Measurements from ENCODE around the gene NDST3. TPM values are rescaled to one million over a fixed set of nuclear protein-coding genes. Genes with fewer than 3 reads are reported as not detected.

NDST3 gene
- total RNA-seq, 2 experiments from 2014 or later, result not detected

DNA sequence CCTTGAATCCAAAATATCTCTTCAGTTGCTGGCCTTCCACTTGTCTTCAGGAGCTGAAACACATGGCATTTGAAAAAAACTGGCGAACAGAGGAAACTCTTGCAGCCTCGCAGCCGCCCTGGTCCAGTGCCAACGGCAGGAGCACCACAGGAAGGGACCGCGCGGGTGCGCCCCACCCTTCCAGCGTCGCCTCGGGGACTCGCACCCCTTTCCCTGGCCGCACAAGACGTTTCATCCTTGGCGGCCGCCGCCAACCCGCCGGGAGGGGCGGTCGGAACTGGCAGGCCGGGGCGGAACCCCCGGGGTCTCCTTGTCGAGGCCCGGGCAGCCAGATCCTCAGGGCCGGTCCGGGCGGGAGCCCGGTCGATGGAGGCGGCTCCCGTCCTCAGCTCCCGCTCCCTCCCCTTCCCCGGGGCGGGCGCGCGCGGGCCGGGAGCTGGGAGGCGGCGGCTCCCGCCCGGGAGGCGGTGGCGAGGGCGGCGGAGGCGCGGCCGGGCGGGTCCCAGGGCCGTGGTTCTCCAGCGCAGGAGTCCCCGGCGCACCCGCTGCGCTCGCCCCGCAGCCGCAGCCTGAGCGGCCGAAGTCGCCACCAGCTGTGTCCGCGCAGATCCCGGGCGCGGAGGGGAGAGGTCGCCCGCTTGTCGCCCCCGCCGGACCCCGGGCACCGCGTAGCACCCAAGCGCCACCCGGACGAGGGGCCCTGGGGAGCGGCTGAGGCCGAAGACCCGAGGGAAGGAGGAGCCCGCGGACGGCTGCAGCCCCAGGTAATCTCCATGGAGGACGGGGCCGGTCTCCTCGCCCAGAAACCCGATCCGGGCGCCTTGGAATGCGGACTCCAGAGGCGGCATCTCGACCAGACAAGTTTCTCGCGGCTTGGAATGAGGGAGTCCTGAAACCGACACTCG, 886 bp upstream of the NDST3 start:
- H4K20me1 ChIP-seq (ENCODE audit: insufficient read depth, low read length), result no peaks in the 10 kb centered on the region
- H3K4me1 ChIP-seq (ENCODE audit: insufficient read depth, low read length, poor library complexity, severe bottlenecking), result no peaks in the 10 kb centered on the region
- POLR2A ChIA-PET, result no interaction called here
- H3K79me2 ChIP-seq (ENCODE audit: insufficient read depth, low read depth, low read length), result no peaks in the 10 kb centered on the region
- H3K4me2 ChIP-seq (ENCODE audit: low read length), result no peak overlapping the region
- no peaks in the 10 kb centered on the region for H3K9me2 ChIP-seq (ENCODE audit: insufficient read depth, low read length)
- TF ChIP-seq EZH2phosphoT487 (IDR thresholded peaks at IDR 0.05; ENCODE audit: borderline replicate concordance, low read depth, low read length), result no peak
- TF ChIP-seq, protein P1, sequence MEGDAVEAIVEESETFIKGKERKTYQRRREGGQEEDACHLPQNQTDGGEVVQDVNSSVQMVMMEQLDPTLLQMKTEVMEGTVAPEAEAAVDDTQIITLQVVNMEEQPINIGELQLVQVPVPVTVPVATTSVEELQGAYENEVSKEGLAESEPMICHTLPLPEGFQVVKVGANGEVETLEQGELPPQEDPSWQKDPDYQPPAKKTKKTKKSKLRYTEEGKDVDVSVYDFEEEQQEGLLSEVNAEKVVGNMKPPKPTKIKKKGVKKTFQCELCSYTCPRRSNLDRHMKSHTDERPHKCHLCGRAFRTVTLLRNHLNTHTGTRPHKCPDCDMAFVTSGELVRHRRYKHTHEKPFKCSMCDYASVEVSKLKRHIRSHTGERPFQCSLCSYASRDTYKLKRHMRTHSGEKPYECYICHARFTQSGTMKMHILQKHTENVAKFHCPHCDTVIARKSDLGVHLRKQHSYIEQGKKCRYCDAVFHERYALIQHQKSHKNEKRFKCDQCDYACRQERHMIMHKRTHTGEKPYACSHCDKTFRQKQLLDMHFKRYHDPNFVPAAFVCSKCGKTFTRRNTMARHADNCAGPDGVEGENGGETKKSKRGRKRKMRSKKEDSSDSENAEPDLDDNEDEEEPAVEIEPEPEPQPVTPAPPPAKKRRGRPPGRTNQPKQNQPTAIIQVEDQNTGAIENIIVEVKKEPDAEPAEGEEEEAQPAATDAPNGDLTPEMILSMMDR (conservative IDR thresholded peaks at IDR 0.05; ENCODE audit: low read length), result no peak
- no peak overlapping the region for H2AFZ ChIP-seq (ENCODE audit: low read length)
- no peak for DNase-seq (ENCODE audit: low spot score)
- no peak overlapping the region for H3K27ac ChIP-seq (ENCODE audit: low read depth, low read length, poor library complexity, severe bottlenecking)
- H3K36me3 ChIP-seq (ENCODE audit: insufficient read depth, low read length), result no peaks in the 10 kb centered on the region
- intact Hi-C loops (cut with micrococcal nuclease; ENCODE audit: unreplicated experiment), result no loop called here
- H3K4me3 ChIP-seq (ENCODE audit: low read depth, low read length, poor library complexity, severe bottlenecking), result no peak overlapping the region
- CTCF ChIA-PET (ENCODE audit: unreplicated experiment), result no interaction called here
- BruUV-seq (replicated peaks), result no TSS peak
- H3K9me3 ChIP-seq (ENCODE audit: low read length), result no peaks in the 10 kb centered on the region

DNA sequence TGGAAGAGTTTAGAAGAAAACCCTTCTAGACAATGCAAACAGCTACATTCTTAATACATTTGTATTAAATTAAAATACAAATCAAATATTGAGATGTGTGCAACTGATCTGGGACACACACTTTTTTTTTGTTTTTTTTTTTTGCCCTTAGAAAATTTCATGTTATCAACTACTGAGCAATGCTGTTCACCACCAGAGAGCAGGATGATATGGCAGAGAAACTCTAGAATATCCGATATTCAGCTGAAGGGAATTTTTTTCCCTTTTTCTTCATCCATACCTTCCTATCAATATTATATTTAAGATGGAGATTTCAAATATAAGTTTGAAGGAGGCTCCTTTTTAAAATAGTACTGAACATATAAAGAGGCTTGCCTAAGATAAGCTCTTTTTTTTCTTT, 1.0 kb downstream of the NDST3 start:
- no peak for DNase-seq (ENCODE audit: low spot score)
- POLR2A ChIA-PET, result interaction anchor here (0.7 kb wide), 3 partner anchors 22 to 573 kb away, joined by 3 to 4 read pairs (median 4); no protein-coding TSS in a partner anchor
- intact Hi-C loops (cut with micrococcal nuclease; ENCODE audit: unreplicated experiment), result no loop called here

More for the DNA sequence above, 1.0 kb downstream of the NDST3 start:
- Histone ChIP-seq H3K36me3 (ENCODE audit: insufficient read depth, low read length) (no peaks in the 10 kb centered on the region), H3K4me3 (ENCODE audit: low read depth, low read length, poor library complexity, severe bottlenecking) (no peak overlapping the region), H3K9me2 (ENCODE audit: insufficient read depth, low read length) (no peaks in the 10 kb centered on the region), H3K27ac (ENCODE audit: low read depth, low read length, poor library complexity, severe bottlenecking) (no peak overlapping the region), H2AFZ (ENCODE audit: low read length) (no peak overlapping the region), H3K79me2 (ENCODE audit: insufficient read depth, low read depth, low read length) (no peaks in the 10 kb centered on the region), H4K20me1 (ENCODE audit: insufficient read depth, low read length) (no peaks in the 10 kb centered on the region), H3K9me3 (ENCODE audit: low read length) (no peaks in the 10 kb centered on the region), H3K4me2 (ENCODE audit: low read length) (no peak overlapping the region), H3K4me1 (ENCODE audit: insufficient read depth, low read length, poor library complexity, severe bottlenecking) (no peaks in the 10 kb centered on the region)
- CTCF ChIA-PET (ENCODE audit: unreplicated experiment), result no interaction called here
- TF ChIP-seq, protein P1 (conservative IDR thresholded peaks at IDR 0.05; ENCODE audit: low read length), result no peak
- no peak for TF ChIP-seq EZH2phosphoT487 (IDR thresholded peaks at IDR 0.05; ENCODE audit: borderline replicate concordance, low read depth, low read length)
- no TSS peak for BruUV-seq (replicated peaks)

Data from OCI-LY7 (cell line).